HL-60 (cell line): Measurements from ENCODE around the gene TACR2.

Source experiments
- DNase-seq, 2 experiments: peaks; one replicate each; pipeline ENCODE4 v3.0.0-alpha.2; 2010 to 2020; ENCODE audit warnings: low read depth in 1 of 2, low spot score in 1 of 2
- H3K27ac ChIP-seq: fragments of 250-450 bp; sonication (Bioruptor Pico); replicated peaks from 2 replicates; pipeline ENCODE4 v1.5.1; 2020; ENCODE audit warnings: mild to moderate bottlenecking, moderate library complexity
- H3K27me3 ChIP-seq: fragments of 250-450 bp; sonication (Bioruptor Pico); 2 replicates; pipeline ENCODE4 v1.5.1; 2021; ENCODE audit warnings: mild to moderate bottlenecking, moderate library complexity; ENCODE audit not compliant: insufficient read depth, poor library complexity, severe bottlenecking
- H3K4me3 ChIP-seq: replicated peaks from 2 replicates; pipeline ENCODE4 v1.5.1; 2011; ENCODE audit warnings: mild to moderate bottlenecking, control low read depth, low read length; ENCODE audit not compliant: insufficient read depth
- CTCF ChIP-seq: IDR thresholded peaks from one replicate; pipeline ENCODE4 v1.5.1; 2011; ENCODE audit warnings: low read length, control low read depth, inconsistent platforms; ENCODE audit not compliant: insufficient read depth
- GABPA ChIP-seq: IDR thresholded peaks from 2 replicates; pipeline ENCODE4 v1.6.1; 2012; ENCODE audit warnings: low read depth
- POLR2AphosphoS5 ChIP-seq: IDR thresholded peaks from 2 replicates; pipeline ENCODE4 v1.6.1; 2012; ENCODE audit warnings: low read depth
- REST ChIP-seq: IDR thresholded peaks from 2 replicates; pipeline ENCODE4 v1.6.1; 2012; ENCODE audit warnings: low read depth; ENCODE audit not compliant: insufficient replicate concordance
- SPI1 ChIP-seq: IDR thresholded peaks from 2 replicates; pipeline ENCODE4 v1.6.1; 2012; ENCODE audit warnings: low read depth, mild to moderate bottlenecking, borderline replicate concordance

Gene TACR2

DNA sequence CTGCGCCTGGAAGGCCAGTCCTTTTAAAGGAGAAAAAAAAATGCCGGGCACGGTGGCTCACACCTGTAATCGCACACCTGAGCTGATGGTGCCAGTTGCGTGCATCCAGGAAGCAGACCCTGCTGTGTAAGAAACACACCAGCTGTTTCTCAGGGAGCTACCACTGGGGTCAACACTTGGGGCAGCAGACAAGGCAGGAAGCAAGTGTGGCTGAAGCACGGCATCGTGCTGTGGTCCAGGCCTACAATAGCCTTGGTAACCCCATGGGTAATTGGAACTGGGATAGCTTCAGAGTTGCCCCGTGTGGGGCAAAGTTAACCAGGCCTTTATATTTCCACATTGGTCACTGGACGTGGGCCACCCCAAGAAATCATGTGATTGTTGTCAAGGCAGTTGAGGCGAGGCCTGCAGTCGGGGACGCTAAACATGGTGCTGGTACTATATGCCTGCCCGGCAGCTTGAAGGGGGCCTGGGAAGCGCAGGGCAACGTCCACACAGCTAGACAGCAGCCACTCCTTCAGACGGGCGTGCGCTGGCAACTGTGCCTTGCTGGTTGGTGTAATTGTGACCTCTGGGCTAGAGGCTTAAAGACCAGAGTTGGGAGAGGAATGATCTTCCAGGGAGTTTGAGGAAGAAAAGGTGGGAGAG lies 2.5 kb upstream of the TACR2 start:
- DNase-seq, result no peak

GRCh38 chr10:69418052-69418752 lies 1.5 kb upstream of the TACR2 start:
- DNase-seq, result no peak
- TF ChIP-seq SPI1, result no peak
- H3K4me3 ChIP-seq, result no peak overlapping the region
- H3K27me3 ChIP-seq, result no peaks in the 10 kb centered on the region
- no peak overlapping the region for H3K27ac ChIP-seq

More for the DNA sequence above, 2.5 kb upstream of the TACR2 start:
- Histone ChIP-seq H3K4me3 (no peak overlapping the region), H3K27ac (no peak overlapping the region), H3K27me3 (no peaks in the 10 kb centered on the region)
- no peak for TF ChIP-seq POLR2AphosphoS5
- TF ChIP-seq SPI1, result no peak
- TF ChIP-seq GABPA, result no peak
- TF ChIP-seq REST, result no peak
- no peak for TF ChIP-seq CTCF

GRCh38 chr10:69417542-69417941 lies 824 bp upstream of the TACR2 start:
- no peak overlapping the region for H3K27ac ChIP-seq

More at GRCh38 chr10:69417542-69417941, 824 bp upstream of the TACR2 start:
- no peak for DNase-seq
- no peaks in the 10 kb centered on the region for H3K27me3 ChIP-seq
- H3K4me3 ChIP-seq, result no peak overlapping the region
- no peak for TF ChIP-seq SPI1
- no peak for TF ChIP-seq CTCF
- TF ChIP-seq GABPA, result no peak
- no peak for TF ChIP-seq REST
- TF ChIP-seq POLR2AphosphoS5, result no peak
